KMS-11 (cell line): Measurements from ENCODE around the gene RELT.

Experiments
- H2AFZ ChIP-seq: fragments of 200-600 bp; sonication (generic); 2 replicates; pipeline ENCODE4 v1.6.1; 2016; ENCODE audit warnings: antibody characterized with exemption, mixed run types, low read depth
- H3K27ac ChIP-seq: fragments of 200-600 bp; sonication (generic); 2 replicates; pipeline ENCODE4 v1.6.1; 2016; ENCODE audit warnings: mild to moderate bottlenecking, mixed run types
- H3K27me3 ChIP-seq: fragments of 200-600 bp; sonication (generic); 2 replicates; pipeline ENCODE4 v1.6.1; 2017; ENCODE audit warnings: mild to moderate bottlenecking, low read depth, mixed run types, moderate library complexity; ENCODE audit not compliant: insufficient read depth
- H3K36me3 ChIP-seq: fragments of 200-600 bp; sonication (generic); 2 replicates; pipeline ENCODE4 v1.6.1; 2017; ENCODE audit warnings: mild to moderate bottlenecking, mixed run types; ENCODE audit not compliant: insufficient read depth
- H3K4me1 ChIP-seq: fragments of 200-600 bp; sonication (generic); 2 replicates; pipeline ENCODE4 v1.6.1; 2016; ENCODE audit warnings: mild to moderate bottlenecking, low read depth, mixed run types; ENCODE audit not compliant: poor library complexity, severe bottlenecking
- H3K4me2 ChIP-seq: fragments of 200-600 bp; sonication (generic); 2 replicates; pipeline ENCODE4 v1.7.0; 2016; ENCODE audit warnings: mild to moderate bottlenecking, mixed run types
- H3K4me3 ChIP-seq: fragments of 200-600 bp; sonication (generic); IDR thresholded peaks from 2 replicates; pipeline ENCODE4 v1.6.1; 2017; ENCODE audit warnings: low read depth, low read length, mixed read lengths; ENCODE audit not compliant: insufficient read depth
- H3K79me2 ChIP-seq: fragments of 200-600 bp; sonication (generic); 2 replicates; pipeline ENCODE4 v1.6.1; 2016; ENCODE audit warnings: low read depth, mixed run types; ENCODE audit not compliant: insufficient read depth
- H3K9ac ChIP-seq: fragments of 200-600 bp; sonication (generic); 2 replicates; pipeline ENCODE4 v1.6.1; 2016; ENCODE audit warnings: mild to moderate bottlenecking, mixed run types
- H4K20me1 ChIP-seq: fragments of 200-600 bp; sonication (generic); 2 replicates; pipeline ENCODE4 v1.6.1; 2016; ENCODE audit warnings: mild to moderate bottlenecking, mixed run types; ENCODE audit not compliant: insufficient read depth
- TF ChIP-seq, protein P1 (sequence below): fragments of 200-600 bp; sonication (generic); conservative IDR thresholded peaks from 2 replicates; pipeline ENCODE4 v1.6.1; 2017; ENCODE audit warnings: low read depth, mild to moderate bottlenecking, antibody characterized with exemption, low read length, moderate library complexity, mixed read lengths

The RELT gene

DNA sequence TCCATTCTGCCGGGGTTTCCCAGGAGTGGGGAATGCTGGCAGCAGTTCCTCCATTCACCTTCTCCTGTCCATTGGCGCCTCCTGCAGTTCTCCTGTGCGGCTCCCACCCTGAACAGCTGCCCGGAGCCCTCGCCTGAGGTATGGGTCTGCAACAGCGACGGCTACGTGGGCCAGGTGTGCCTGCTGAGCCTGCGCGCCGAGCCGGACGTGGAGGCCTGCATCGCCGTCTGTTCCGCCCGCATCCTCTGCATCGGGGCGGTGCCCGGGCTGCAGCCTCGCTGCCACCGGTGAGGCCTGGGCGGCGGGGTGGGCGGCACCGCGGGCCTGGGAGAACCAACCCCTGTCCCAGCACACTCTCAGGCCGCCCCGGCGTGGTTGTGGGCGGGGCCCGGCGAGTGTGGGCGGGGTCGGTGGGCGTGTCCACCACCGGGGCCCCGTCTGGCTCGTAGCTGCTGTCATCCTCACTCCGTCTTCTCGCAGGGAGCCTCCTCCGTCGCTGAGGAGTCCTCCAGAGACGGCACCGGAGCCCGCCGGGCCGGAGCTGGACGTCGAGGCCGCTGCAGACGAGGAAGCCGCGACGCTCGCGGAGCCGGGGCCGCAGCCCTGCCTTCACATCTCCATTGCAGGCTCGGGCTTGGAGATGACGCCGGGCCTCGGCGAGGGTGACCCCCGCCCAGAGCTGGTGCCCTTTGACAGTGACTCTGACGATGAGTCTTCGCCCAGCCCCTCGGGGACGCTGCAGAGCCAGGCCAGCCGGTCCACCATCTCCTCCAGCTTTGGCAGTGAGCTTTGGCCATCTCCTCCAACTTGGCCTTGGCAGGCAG, 14.0 kb upstream of the RELT start:
- no peaks in the 10 kb centered on the region for H3K79me2 ChIP-seq
- no peak overlapping the region for H3K9ac ChIP-seq
- H2AFZ ChIP-seq: no peak overlapping the region
- no peaks in the 10 kb centered on the region for H3K36me3 ChIP-seq
- no peak overlapping the region for H3K27ac ChIP-seq
- H4K20me1 ChIP-seq: no peaks in the 10 kb centered on the region
- H3K4me3 ChIP-seq: no peak overlapping the region
- no peak overlapping the region for H3K4me2 ChIP-seq
- no peaks in the 10 kb centered on the region for H3K27me3 ChIP-seq
- H3K4me1 ChIP-seq: no peaks in the 10 kb centered on the region
- TF ChIP-seq, protein P1, sequence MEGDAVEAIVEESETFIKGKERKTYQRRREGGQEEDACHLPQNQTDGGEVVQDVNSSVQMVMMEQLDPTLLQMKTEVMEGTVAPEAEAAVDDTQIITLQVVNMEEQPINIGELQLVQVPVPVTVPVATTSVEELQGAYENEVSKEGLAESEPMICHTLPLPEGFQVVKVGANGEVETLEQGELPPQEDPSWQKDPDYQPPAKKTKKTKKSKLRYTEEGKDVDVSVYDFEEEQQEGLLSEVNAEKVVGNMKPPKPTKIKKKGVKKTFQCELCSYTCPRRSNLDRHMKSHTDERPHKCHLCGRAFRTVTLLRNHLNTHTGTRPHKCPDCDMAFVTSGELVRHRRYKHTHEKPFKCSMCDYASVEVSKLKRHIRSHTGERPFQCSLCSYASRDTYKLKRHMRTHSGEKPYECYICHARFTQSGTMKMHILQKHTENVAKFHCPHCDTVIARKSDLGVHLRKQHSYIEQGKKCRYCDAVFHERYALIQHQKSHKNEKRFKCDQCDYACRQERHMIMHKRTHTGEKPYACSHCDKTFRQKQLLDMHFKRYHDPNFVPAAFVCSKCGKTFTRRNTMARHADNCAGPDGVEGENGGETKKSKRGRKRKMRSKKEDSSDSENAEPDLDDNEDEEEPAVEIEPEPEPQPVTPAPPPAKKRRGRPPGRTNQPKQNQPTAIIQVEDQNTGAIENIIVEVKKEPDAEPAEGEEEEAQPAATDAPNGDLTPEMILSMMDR: no peak

DNA sequence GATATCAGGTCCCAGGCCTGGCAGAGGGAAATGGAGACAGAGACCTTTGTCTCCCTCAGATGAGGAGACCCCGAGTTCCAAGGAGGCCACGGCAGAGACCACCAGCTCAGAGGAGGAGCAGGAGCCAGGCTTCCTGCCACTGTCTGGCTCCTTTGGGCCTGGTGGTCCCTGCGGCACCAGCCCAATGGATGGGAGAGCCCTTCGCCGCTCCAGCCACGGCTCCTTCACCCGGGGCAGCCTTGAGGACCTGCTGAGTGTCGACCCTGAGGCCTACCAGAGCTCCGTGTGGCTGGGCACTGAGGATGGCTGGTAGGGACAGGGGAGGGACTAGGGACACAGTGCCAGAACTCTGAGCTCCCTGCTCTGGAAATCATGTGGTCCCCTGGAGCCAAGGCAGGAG, 13.1 kb upstream of the RELT start:
- TF ChIP-seq, protein P1: no peak
- no peaks in the 10 kb centered on the region for H4K20me1 ChIP-seq
- no peaks in the 10 kb centered on the region for H3K79me2 ChIP-seq
- H2AFZ ChIP-seq: no peak overlapping the region
- no peak overlapping the region for H3K9ac ChIP-seq
- no peak overlapping the region for H3K27ac ChIP-seq
- no peaks in the 10 kb centered on the region for H3K36me3 ChIP-seq
- no peak overlapping the region for H3K4me3 ChIP-seq
- no peaks in the 10 kb centered on the region for H3K27me3 ChIP-seq
- H3K4me2 ChIP-seq: no peak overlapping the region
- no peaks in the 10 kb centered on the region for H3K4me1 ChIP-seq

DNA sequence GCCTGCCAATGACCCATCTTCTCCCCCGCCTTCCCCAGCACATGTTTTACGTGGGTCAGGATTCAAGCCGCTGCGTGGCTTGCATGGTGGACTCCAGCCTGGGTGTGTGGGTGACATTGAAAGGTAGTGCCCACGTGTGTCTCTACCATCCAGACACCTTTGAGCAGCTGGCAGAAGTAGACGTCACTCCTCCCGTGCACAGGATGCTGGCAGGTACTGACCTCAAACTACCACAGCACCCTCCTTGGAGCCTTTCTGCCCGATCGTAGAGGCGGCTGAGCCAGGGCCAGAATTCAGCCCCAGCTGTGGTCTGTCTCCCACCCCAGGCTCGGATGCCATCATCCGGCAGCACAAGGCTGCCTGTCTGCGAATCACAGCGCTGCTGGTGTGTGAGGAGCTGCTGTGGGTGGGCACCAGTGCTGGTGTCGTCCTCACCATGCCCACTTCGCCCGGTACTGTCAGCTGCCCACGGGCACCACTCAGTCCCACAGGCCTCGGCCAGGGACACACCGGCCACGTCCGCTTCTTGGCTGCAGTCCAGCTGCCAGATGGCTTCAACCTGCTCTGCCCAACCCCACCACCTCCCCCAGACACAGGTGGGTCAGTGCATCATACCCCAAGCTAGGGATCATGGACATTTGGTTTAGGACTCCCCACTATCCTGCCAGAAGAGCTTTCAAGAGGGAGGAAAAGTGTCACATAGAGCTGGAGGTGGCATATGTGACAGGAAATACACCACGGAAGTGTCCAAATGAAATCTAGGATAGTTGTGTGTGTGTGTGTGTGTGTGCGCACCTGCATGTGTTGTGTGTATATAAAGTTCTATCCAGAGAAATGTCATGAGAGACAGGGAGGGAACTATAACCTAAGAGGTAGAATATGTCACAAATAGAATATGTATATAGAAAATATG, 10.6 kb upstream of the RELT start:
- TF ChIP-seq, protein P1: no peak
- Histone ChIP-seq H3K27ac (no peak overlapping the region), H3K4me2 (no peak overlapping the region), H3K79me2 (no peaks in the 10 kb centered on the region), H3K4me3 (no peak overlapping the region), H2AFZ (no peak overlapping the region), H3K9ac (no peak overlapping the region), H3K4me1 (no peaks in the 10 kb centered on the region), H3K36me3 (no peaks in the 10 kb centered on the region), H4K20me1 (no peaks in the 10 kb centered on the region), H3K27me3 (no peaks in the 10 kb centered on the region)

DNA sequence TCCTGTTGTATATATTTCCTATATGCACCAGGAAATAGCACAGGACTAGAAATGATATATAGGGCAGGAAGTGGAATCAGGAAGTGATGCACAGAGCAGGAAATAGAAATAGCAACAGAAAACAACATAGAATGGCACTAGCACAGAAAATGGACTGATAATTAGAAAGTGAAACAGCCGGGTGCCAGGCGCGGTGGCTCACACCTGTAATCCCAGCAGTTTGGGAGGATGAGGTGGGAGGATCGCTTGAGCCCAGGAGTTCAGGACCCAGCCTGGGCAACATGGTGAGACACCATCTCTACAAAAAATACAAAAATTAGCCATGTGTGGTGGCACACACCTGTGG, 10.0 kb upstream of the RELT start:
- no peaks in the 10 kb centered on the region for H3K27me3 ChIP-seq
- H4K20me1 ChIP-seq: no peaks in the 10 kb centered on the region
- TF ChIP-seq, protein P1: no peak
- no peak overlapping the region for H3K4me3 ChIP-seq
- H2AFZ ChIP-seq: no peak overlapping the region
- no peak overlapping the region for H3K27ac ChIP-seq
- H3K4me2 ChIP-seq: no peak overlapping the region
- H3K36me3 ChIP-seq: no peaks in the 10 kb centered on the region
- H3K4me1 ChIP-seq: no peaks in the 10 kb centered on the region
- no peak overlapping the region for H3K9ac ChIP-seq
- H3K79me2 ChIP-seq: no peaks in the 10 kb centered on the region
